AG04450 (cell line): Measurements from ENCODE around the gene USP7. TPM values are rescaled to one million over a fixed set of nuclear protein-coding genes. Genes with fewer than 3 reads are reported as not detected.

ENCODE experiments used
- CTCF ChIA-PET: fragments of 300-600, 350-600 bp; formaldehyde crosslinking; extraction: SDS; loops from one replicate; lab custom pipeline; 2022; ENCODE audit warnings: antibody characterized with exemption, inconsistent platforms; lab: Charles Lee
- POLR2A ChIA-PET: fragments of 350-600 bp; formaldehyde crosslinking; extraction: SDS; loops from one replicate; lab custom pipeline; 2021; ENCODE audit warnings: antibody characterized with exemption, inconsistent platforms; lab: Yijun Ruan, JAX
- DNase-seq: peaks from one replicate; pipeline ENCODE4 v3.0.0-alpha.2; 2011; ENCODE audit warnings: low read depth, low spot score
- H3K27ac ChIP-seq: one replicate; pipeline ENCODE4 v1.5.1; 2012; ENCODE audit warnings: low read depth, low read length, control low read depth
- H3K27me3 ChIP-seq: one replicate; pipeline ENCODE4 v1.6.0; 2012; ENCODE audit warnings: low read length; ENCODE audit not compliant: control insufficient read depth, insufficient read depth
- H3K4me3 ChIP-seq: 2 replicates; pipeline ENCODE4 v1.5.1; 2011; ENCODE audit warnings: mild to moderate bottlenecking, low read depth, low read length, control low read depth
- H3K9me3 ChIP-seq: 2 replicates; pipeline ENCODE4 v1.5.1; 2012; ENCODE audit warnings: low read length; ENCODE audit not compliant: control insufficient read depth, insufficient read depth
- CTCF ChIP-seq: IDR thresholded peaks from 2 replicates; pipeline ENCODE4 v1.5.1; 2011; ENCODE audit warnings: low read depth, low read length, control low read depth, inconsistent platforms
- polyA plus RNA-seq: library from polyadenylated mRNA; depleted of rRNA; stranded (reverse); fragments of >200 nt; gene quantifications from 2 replicates; pipeline ENCODE4 v1.2.3, GENCODE V29; 2011

The USP7 gene
- polyA plus RNA-seq, 1 experiment = 26.9 TPM

GRCh38 chr16:8866118-8866883, 97.4 kb downstream of the USP7 start:
- Histone ChIP-seq H3K4me3 (peak overlapping the region; percentile 68), H3K27me3 (no peaks in the 10 kb centered on the region), H3K27ac (peak overlapping the region; percentile 21), H3K9me3 (no peaks in the 10 kb centered on the region; the same call in 1 of the 2 replicates)
- DNase-seq = no peak
- ChIA-PET CTCF (interaction anchor here (1.0 kb wide), 1 partner anchor 14 kb away, joined by 5 read pairs; no protein-coding TSS in a partner anchor), POLR2A (interaction anchor here (0.6 to 0.9 kb wide), 4 partner anchors 12 to 182 kb away, joined by 3 read pairs; no protein-coding TSS in a partner anchor)
- TF ChIP-seq CTCF = no peak

GRCh38 chr16:8865145-8865882, 98.4 kb downstream of the USP7 start:
- Histone ChIP-seq H3K4me3 (no peak overlapping the region), H3K27ac (no peak overlapping the region), H3K27me3 (no peaks in the 10 kb centered on the region), H3K9me3 (no peaks in the 10 kb centered on the region; the same call in 1 of the 2 replicates)
- ChIA-PET POLR2A (interaction anchor here (0.9 kb wide), 1 partner anchor 13 kb away, joined by 3 read pairs; no protein-coding TSS in a partner anchor), CTCF (interaction anchor here (1.6 kb wide), 1 partner anchor 15 kb away, joined by 4 read pairs; no protein-coding TSS in a partner anchor)
- TF ChIP-seq CTCF = no peak
- DNase-seq = no peak

GRCh38 chr16:8864480-8865110, 99.1 kb downstream of the USP7 start:
- no peak for DNase-seq
- H3K9me3 ChIP-seq = no peaks in the 10 kb centered on the region; the same call in 1 of the 2 replicates
- no peak for TF ChIP-seq CTCF
- H3K4me3 ChIP-seq = no peak overlapping the region
- no peaks in the 10 kb centered on the region for H3K27me3 ChIP-seq
- POLR2A ChIA-PET = interaction anchor here (1.0 to 1.5 kb wide), 2 partner anchors 9 to 17 kb away, joined by 3 to 5 read pairs; partner anchors contain the start of gene LITAFD
- H3K27ac ChIP-seq = no peak overlapping the region
- CTCF ChIA-PET = interaction anchor here (1.6 to 2.4 kb wide), 2 partner anchors 15 to 144 kb away, joined by 4 to 5 read pairs; no protein-coding TSS in a partner anchor

GRCh38 chr16:8863594-8864424, 99.9 kb downstream of the USP7 start:
- CTCF ChIA-PET = interaction anchor here (1.0 to 2.4 kb wide), 3 partner anchors 16 to 145 kb away, joined by 4 to 6 read pairs (median 5); no protein-coding TSS in a partner anchor

More at GRCh38 chr16:8863594-8864424, 99.9 kb downstream of the USP7 start:
- no peaks in the 10 kb centered on the region; the same call in 1 of the 2 replicates for H3K9me3 ChIP-seq
- no peak overlapping the region for H3K4me3 ChIP-seq
- H3K27ac ChIP-seq = no peak overlapping the region
- no peak for TF ChIP-seq CTCF
- POLR2A ChIA-PET = interaction anchor here (1.0 to 1.5 kb wide), 2 partner anchors 10 to 18 kb away, joined by 3 to 5 read pairs; partner anchors contain the start of gene LITAFD
- H3K27me3 ChIP-seq = no peaks in the 10 kb centered on the region
- DNase-seq = no peak
